Measurements from ENCODE around the gene TMEM132C.

The TMEM132C gene

DNA sequence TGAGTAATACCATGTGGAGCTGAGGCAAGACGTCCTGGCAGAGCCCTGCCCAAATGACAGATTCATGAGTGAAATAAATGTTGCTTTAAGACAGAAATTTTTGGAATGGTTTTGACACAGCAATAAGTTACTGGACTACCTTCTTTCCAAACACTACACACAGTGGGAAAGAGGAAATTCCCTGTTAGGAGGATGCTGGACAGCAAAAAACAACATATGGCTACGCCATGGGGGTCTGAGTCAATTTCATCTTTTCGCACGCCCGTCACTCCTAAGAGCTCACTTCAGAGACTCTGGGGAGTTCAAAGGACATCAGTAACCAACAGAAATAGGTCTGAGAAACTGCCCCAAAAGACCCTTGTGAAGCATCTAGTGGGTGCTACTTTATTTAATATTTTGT is 55.4 kb downstream of the TMEM132C start:
- Histone ChIP-seq H3K27me3 (replicated peaks in 2 of 5; ENCODE audit: control insufficient read depth in 4 of 5, insufficient read depth in 5 of 5, low read length in 4 of 5) (peaks cover 0 to 4% (median 0%) of the 10 kb centered on the region in 5 experiments), H3K4me1 (ENCODE audit: control extremely low read depth in 1 of 4, control insufficient read depth in 4 of 4, insufficient read depth in 4 of 4, low read length in 3 of 4) (no peaks in the 10 kb centered on the region), H3K4me3 (ENCODE audit: control insufficient read depth in 1 of 7, extremely low read depth in 1 of 7, insufficient read depth in 4 of 7, low read depth in 2 of 7, low read length in 6 of 7) (no peak overlapping the region), H3K36me3 (ENCODE audit: control insufficient read depth in 4 of 4, insufficient read depth in 4 of 4, low read length in 3 of 4) (no peaks in the 10 kb centered on the region), H3K9me3 (ENCODE audit: control extremely low read depth in 1 of 5, control insufficient read depth in 4 of 5, insufficient read depth in 2 of 5, low read depth in 1 of 5, low read length in 4 of 5) (peaks cover 0 to 3% (median 0%) of the 10 kb centered on the region in 5 experiments), H3K27ac (ENCODE audit: insufficient read depth in 1 of 2, low read depth in 1 of 2, low read length in 2 of 2, poor library complexity in 1 of 2, severe bottlenecking in 2 of 2) (no peak overlapping the region)
- no peak for DNase-seq
- ChIA-PET CTCF (no interaction called here), POLR2A (no interaction called here)
- WGBS (ENCODE audit: insufficient coverage), result 90% methylated on average over 4 of the region's 5 CpGs

- H3K4me1 ChIP-seq (ENCODE audit: control extremely low read depth in 1 of 4, control insufficient read depth in 4 of 4, insufficient read depth in 4 of 4, low read length in 3 of 4), result no peaks in the 10 kb centered on the region
- no peak for DNase-seq
- ChIA-PET POLR2A (no interaction called here), CTCF (no interaction called here)
- H3K27me3 ChIP-seq (replicated peaks in 2 of 5; ENCODE audit: control insufficient read depth in 4 of 5, insufficient read depth in 5 of 5, low read length in 4 of 5), result peaks cover 0 to 4% (median 0%) of the 10 kb centered on the region in 5 experiments
- H3K4me3 ChIP-seq (ENCODE audit: control insufficient read depth in 1 of 7, extremely low read depth in 1 of 7, insufficient read depth in 4 of 7, low read depth in 2 of 7, low read length in 6 of 7), result no peak overlapping the region
- H3K9me3 ChIP-seq (ENCODE audit: control extremely low read depth in 1 of 5, control insufficient read depth in 4 of 5, insufficient read depth in 2 of 5, low read depth in 1 of 5, low read length in 4 of 5), result peaks cover 0 to 3% (median 0%) of the 10 kb centered on the region in 5 experiments
- H3K36me3 ChIP-seq (ENCODE audit: control insufficient read depth in 4 of 4, insufficient read depth in 4 of 4, low read length in 3 of 4), result no peaks in the 10 kb centered on the region
- no peak overlapping the region for H3K27ac ChIP-seq (ENCODE audit: insufficient read depth in 1 of 2, low read depth in 1 of 2, low read length in 2 of 2, poor library complexity in 1 of 2, severe bottlenecking in 2 of 2)
- 72% methylated on average over 19 of the region's 20 CpGs for WGBS (ENCODE audit: insufficient coverage)
These were observed 56.4 kb downstream of the TMEM132C start for GRCh38 chr12:128323145-128323920.

- 90% methylated on average over 12 of the region's 12 CpGs for WGBS (ENCODE audit: insufficient coverage)
- CTCF ChIA-PET, result no interaction called here
- POLR2A ChIA-PET, result no interaction called here
- H3K4me3 ChIP-seq (ENCODE audit: control insufficient read depth in 1 of 7, extremely low read depth in 1 of 7, insufficient read depth in 4 of 7, low read depth in 2 of 7, low read length in 6 of 7), result no peak overlapping the region
- H3K27me3 ChIP-seq (replicated peaks in 2 of 5; ENCODE audit: control insufficient read depth in 4 of 5, insufficient read depth in 5 of 5, low read length in 4 of 5), result peaks cover 0 to 4% (median 0%) of the 10 kb centered on the region in 5 experiments
- peaks cover 0 to 3% (median 0%) of the 10 kb centered on the region in 5 experiments for H3K9me3 ChIP-seq (ENCODE audit: control extremely low read depth in 1 of 5, control insufficient read depth in 4 of 5, insufficient read depth in 2 of 5, low read depth in 1 of 5, low read length in 4 of 5)
- DNase-seq, result no peak
- H3K4me1 ChIP-seq (ENCODE audit: control extremely low read depth in 1 of 4, control insufficient read depth in 4 of 4, insufficient read depth in 4 of 4, low read length in 3 of 4), result no peaks in the 10 kb centered on the region
- H3K27ac ChIP-seq (ENCODE audit: insufficient read depth in 1 of 2, low read depth in 1 of 2, low read length in 2 of 2, poor library complexity in 1 of 2, severe bottlenecking in 2 of 2), result no peak overlapping the region
- H3K36me3 ChIP-seq (ENCODE audit: control insufficient read depth in 4 of 4, insufficient read depth in 4 of 4, low read length in 3 of 4), result no peaks in the 10 kb centered on the region
These were observed 58.7 kb downstream of the TMEM132C start for GRCh38 chr12:128325646-128326045.

DNA sequence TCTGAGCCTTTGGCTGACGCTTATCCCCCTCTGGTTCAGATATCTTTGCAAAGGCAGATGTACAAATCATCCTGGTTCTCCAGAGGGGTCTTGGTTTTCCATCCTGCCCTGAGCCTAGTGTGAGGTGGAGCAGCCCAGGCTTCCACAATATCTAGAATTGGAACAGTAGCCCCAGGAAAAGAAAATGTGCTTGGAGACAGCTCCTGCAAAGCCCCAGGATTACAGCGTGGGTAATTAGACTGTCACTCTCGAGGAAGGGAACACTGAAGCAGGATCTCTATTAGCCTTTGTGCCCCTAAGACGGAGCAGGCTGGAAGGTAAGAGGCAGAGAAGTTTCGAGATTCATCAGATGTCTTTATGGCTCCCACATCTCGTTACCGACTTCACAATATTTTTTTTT is 59.4 kb downstream of the TMEM132C start:
- WGBS (ENCODE audit: insufficient coverage), result 46% methylated on average over 4 of the region's 7 CpGs
- ChIA-PET CTCF (no interaction called here), POLR2A (no interaction called here)
- Histone ChIP-seq H3K4me1 (ENCODE audit: control extremely low read depth in 1 of 4, control insufficient read depth in 4 of 4, insufficient read depth in 4 of 4, low read length in 3 of 4) (no peaks in the 10 kb centered on the region), H3K4me3 (ENCODE audit: control insufficient read depth in 1 of 7, extremely low read depth in 1 of 7, insufficient read depth in 4 of 7, low read depth in 2 of 7, low read length in 6 of 7) (no peak overlapping the region), H3K27ac (ENCODE audit: insufficient read depth in 1 of 2, low read depth in 1 of 2, low read length in 2 of 2, poor library complexity in 1 of 2, severe bottlenecking in 2 of 2) (no peak overlapping the region), H3K36me3 (ENCODE audit: control insufficient read depth in 4 of 4, insufficient read depth in 4 of 4, low read length in 3 of 4) (no peaks in the 10 kb centered on the region), H3K9me3 (ENCODE audit: control extremely low read depth in 1 of 5, control insufficient read depth in 4 of 5, insufficient read depth in 2 of 5, low read depth in 1 of 5, low read length in 4 of 5) (peaks cover 0 to 3% (median 0%) of the 10 kb centered on the region in 5 experiments), H3K27me3 (replicated peaks in 2 of 5; ENCODE audit: control insufficient read depth in 4 of 5, insufficient read depth in 5 of 5, low read length in 4 of 5) (peaks cover 0 to 4% (median 0%) of the 10 kb centered on the region in 5 experiments)
- no peak for DNase-seq

- ChIA-PET POLR2A (no interaction called here), CTCF (no interaction called here)
- Histone ChIP-seq H3K27me3 (replicated peaks in 2 of 5; ENCODE audit: control insufficient read depth in 4 of 5, insufficient read depth in 5 of 5, low read length in 4 of 5) (no peaks in the 10 kb centered on the region), H3K4me1 (ENCODE audit: control extremely low read depth in 1 of 4, control insufficient read depth in 4 of 4, insufficient read depth in 4 of 4, low read length in 3 of 4) (no peaks in the 10 kb centered on the region), H3K4me3 (ENCODE audit: control insufficient read depth in 1 of 7, extremely low read depth in 1 of 7, insufficient read depth in 4 of 7, low read depth in 2 of 7, low read length in 6 of 7) (no peak overlapping the region), H3K27ac (ENCODE audit: insufficient read depth in 1 of 2, low read depth in 1 of 2, low read length in 2 of 2, poor library complexity in 1 of 2, severe bottlenecking in 2 of 2) (no peak overlapping the region), H3K9me3 (ENCODE audit: control extremely low read depth in 1 of 5, control insufficient read depth in 4 of 5, insufficient read depth in 2 of 5, low read depth in 1 of 5, low read length in 4 of 5) (peaks cover 0 to 5% (median 0%) of the 10 kb centered on the region in 5 experiments), H3K36me3 (ENCODE audit: control insufficient read depth in 4 of 4, insufficient read depth in 4 of 4, low read length in 3 of 4) (no peaks in the 10 kb centered on the region)
- WGBS (ENCODE audit: insufficient coverage), result 88% methylated on average over 4 of the region's 8 CpGs
- no peak for DNase-seq
These were observed 62.0 kb downstream of the TMEM132C start for GRCh38 chr12:128328961-128329360.

- DNase-seq, result no peak
- POLR2A ChIA-PET, result no interaction called here
- 85% methylated on average over 1 of the region's 3 CpGs for WGBS (ENCODE audit: insufficient coverage)
- H3K4me1 ChIP-seq (ENCODE audit: control extremely low read depth in 1 of 4, control insufficient read depth in 4 of 4, insufficient read depth in 4 of 4, low read length in 3 of 4), result no peaks in the 10 kb centered on the region
- no peaks in the 10 kb centered on the region for H3K36me3 ChIP-seq (ENCODE audit: control insufficient read depth in 4 of 4, insufficient read depth in 4 of 4, low read length in 3 of 4)
- peaks cover 0 to 8% (median 0%) of the 10 kb centered on the region in 5 experiments for H3K9me3 ChIP-seq (ENCODE audit: control extremely low read depth in 1 of 5, control insufficient read depth in 4 of 5, insufficient read depth in 2 of 5, low read depth in 1 of 5, low read length in 4 of 5)
- no peak overlapping the region for H3K27ac ChIP-seq (ENCODE audit: insufficient read depth in 1 of 2, low read depth in 1 of 2, low read length in 2 of 2, poor library complexity in 1 of 2, severe bottlenecking in 2 of 2)
- CTCF ChIA-PET, result interaction anchor here (0.5 kb wide), 1 partner anchor 50 kb away, joined by 3 read pairs; no protein-coding TSS in a partner anchor
- no peak overlapping the region for H3K4me3 ChIP-seq (ENCODE audit: control insufficient read depth in 1 of 7, extremely low read depth in 1 of 7, insufficient read depth in 4 of 7, low read depth in 2 of 7, low read length in 6 of 7)
- peaks cover 0 to 18% (median 6%) of the 10 kb centered on the region in 5 experiments for H3K27me3 ChIP-seq (replicated peaks in 2 of 5; ENCODE audit: control insufficient read depth in 4 of 5, insufficient read depth in 5 of 5, low read length in 4 of 5)
These were observed 69.5 kb downstream of the TMEM132C start for GRCh38 chr12:128336204-128337070.

GRCh38 chr12:128337071-128337345 is 70.0 kb downstream of the TMEM132C start:
- POLR2A ChIA-PET, result no interaction called here
- Histone ChIP-seq H3K27ac (ENCODE audit: insufficient read depth in 1 of 2, low read depth in 1 of 2, low read length in 2 of 2, poor library complexity in 1 of 2, severe bottlenecking in 2 of 2) (no peak overlapping the region), H3K9me3 (ENCODE audit: control extremely low read depth in 1 of 5, control insufficient read depth in 4 of 5, insufficient read depth in 2 of 5, low read depth in 1 of 5, low read length in 4 of 5) (peaks cover 0 to 8% (median 0%) of the 10 kb centered on the region in 5 experiments), H3K36me3 (ENCODE audit: control insufficient read depth in 4 of 4, insufficient read depth in 4 of 4, low read length in 3 of 4) (no peaks in the 10 kb centered on the region), H3K4me3 (ENCODE audit: control insufficient read depth in 1 of 7, extremely low read depth in 1 of 7, insufficient read depth in 4 of 7, low read depth in 2 of 7, low read length in 6 of 7) (no peak overlapping the region), H3K27me3 (replicated peaks in 2 of 5; ENCODE audit: control insufficient read depth in 4 of 5, insufficient read depth in 5 of 5, low read length in 4 of 5) (peaks cover 0 to 18% (median 6%) of the 10 kb centered on the region in 5 experiments), H3K4me1 (ENCODE audit: control extremely low read depth in 1 of 4, control insufficient read depth in 4 of 4, insufficient read depth in 4 of 4, low read length in 3 of 4) (no peaks in the 10 kb centered on the region)
- no peak for DNase-seq
- WGBS (ENCODE audit: insufficient coverage), result 46% methylated on average over 3 of the region's 4 CpGs
- CTCF ChIA-PET, result interaction anchor here (0.5 kb wide), 1 partner anchor 50 kb away, joined by 3 read pairs; no protein-coding TSS in a partner anchor
